Measurements from ENCODE around the gene BDKRB1.

- TF ChIP-seq GATA2 (IDR thresholded peaks at IDR 0.05; ENCODE audit: low read depth, low read length) (no peak), GATA3 (IDR thresholded peaks at IDR 0.05; ENCODE audit: low read depth, low read length) (no peak)
Observed at GRCh38 chr14:96265383-96266095, 9.5 kb downstream of the BDKRB1 start.
